ENCODE results near the gene C10orf62. TPM values are rescaled to one million over a fixed set of nuclear protein-coding genes. Genes with fewer than 3 reads are reported as not detected.

C10orf62 gene
- total and polyA plus RNA-seq, 2 of the 8 experiments (the other 6 are each of a cell fraction or from before 2014, with no cell fraction given): 0.05 TPM; not detected in 1

DNA sequence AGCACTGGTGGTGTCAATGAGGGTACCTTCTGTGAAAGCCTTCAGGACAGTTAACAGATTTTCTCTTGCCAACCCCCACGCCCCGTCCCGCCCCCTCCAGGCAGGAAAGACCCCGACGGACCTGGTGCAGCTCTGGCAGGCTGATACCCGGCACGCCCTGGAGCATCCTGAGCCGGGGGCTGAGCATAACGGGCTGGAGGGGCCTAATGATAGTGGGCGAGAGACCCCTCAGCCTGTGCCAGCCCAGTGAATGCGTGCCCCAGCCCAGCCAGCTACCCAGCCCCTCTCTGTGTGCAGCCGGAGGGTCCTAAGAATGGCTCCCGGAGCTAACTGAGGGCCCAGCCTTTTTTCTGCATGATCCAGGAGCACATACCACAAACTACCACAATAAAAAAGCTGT is 6.0 kb upstream of the C10orf62 start:
- H3K79me1 ChIP-seq (ENCODE audit: low read depth, low read length): no peaks in the 10 kb centered on the region
- DNase-seq (ENCODE audit: low read depth in 1 of 2, low spot score in 2 of 2) (no peak), FAIRE-seq (no peak)
- H3K23ac ChIP-seq (ENCODE audit: insufficient read length): no peak overlapping the region
- H2BK5ac ChIP-seq (ENCODE audit: low read depth, low read length): no peak overlapping the region
- no peak overlapping the region for H3K4me3 ChIP-seq (ENCODE audit: extremely low read depth in 1 of 4, insufficient read depth in 2 of 4, low read depth in 3 of 4, low read length in 4 of 4)
- H3K56ac ChIP-seq (replicated peaks; ENCODE audit: insufficient read length, low read depth, low read length): no peak overlapping the region
- ChIA-PET POLR2A (ENCODE audit: partially characterized antibody) (interaction anchor here (0.7 to 2.1 kb wide), 3 partner anchors 8 to 247 kb away, joined by 3 to 6 read pairs (median 3); no protein-coding TSS in a partner anchor), CTCF (ENCODE audit: partially characterized antibody) (interaction anchor here (1.0 to 9.5 kb wide), 5 partner anchors 10 to 48 kb away, joined by 4 to 108 read pairs (median 6); partner anchors contain the start of gene ANKRD2)
- no peak overlapping the region for H2AK5ac ChIP-seq (ENCODE audit: low read depth, low read length)
- no peaks in the 10 kb centered on the region for H3K79me2 ChIP-seq (ENCODE audit: control insufficient read depth in 1 of 2, insufficient read depth in 2 of 2, low read length in 2 of 2)
- WGBS, 2 experiments (ENCODE audit: extremely low coverage in 1 of 2, insufficient coverage in 1 of 2, insufficient read length in 1 of 2, insufficient replicate concordance in 2 of 2, low coverage in 1 of 2, low lambda C conversion rate in 2 of 2, missing lambda C conversion rate in 1 of 2): 91% methylated on average over 13 of the region's 13 CpGs; no CpG with 5 or more reads in 1 of the 2 experiments
- no peak overlapping the region; the same call in 1 of the 2 replicates for H2AFZ ChIP-seq (ENCODE audit: low read length)
- no peak overlapping the region for H2BK20ac ChIP-seq (ENCODE audit: low read length)
- no peak overlapping the region for H2BK15ac ChIP-seq (ENCODE audit: low read length)
- H3K4me1 ChIP-seq (replicated peaks in 1 of 4; ENCODE audit: control insufficient read depth in 3 of 4, insufficient read depth in 4 of 4, low read length in 3 of 4): peaks cover 0 to 6% (median 2%) of the 10 kb centered on the region in 4 experiments; a peak in 2 of 7 replicates
- no peaks in the 10 kb centered on the region for H4K20me1 ChIP-seq (replicated peaks in 1 of 2; ENCODE audit: control insufficient read depth in 1 of 2, insufficient read depth in 2 of 2, low read length in 2 of 2)
- H3K4ac ChIP-seq (replicated peaks; ENCODE audit: insufficient read length, low read depth, low read length): no peak overlapping the region
- H4K5ac ChIP-seq (ENCODE audit: insufficient read length, low read depth, low read length): no peak overlapping the region
- no peak overlapping the region for H3K4me2 ChIP-seq (ENCODE audit: insufficient read depth in 1 of 2, low read depth in 2 of 2, low read length in 2 of 2)
- no peaks in the 10 kb centered on the region for H3K36me3 ChIP-seq (ENCODE audit: control insufficient read depth in 2 of 4, insufficient read depth in 4 of 4, low read length in 3 of 4)
- H4K91ac ChIP-seq (replicated peaks; ENCODE audit: insufficient read length, low read length): no peak overlapping the region
- H3K18ac ChIP-seq (ENCODE audit: extremely low read depth, low read length): no peak overlapping the region
- no peak overlapping the region for H2BK12ac ChIP-seq (ENCODE audit: low read depth, low read length)
- H4K8ac ChIP-seq (ENCODE audit: extremely low read depth, insufficient read depth, low read length): no peak overlapping the region
- no peak overlapping the region for H3K14ac ChIP-seq (ENCODE audit: insufficient read length)
- H2BK120ac ChIP-seq (replicated peaks; ENCODE audit: low read depth, low read length): no peak overlapping the region
- no peak overlapping the region for H3K9ac ChIP-seq (replicated peaks in 1 of 4; ENCODE audit: extremely low read depth in 1 of 4, low read depth in 3 of 4, low read length in 3 of 4)
- H3K9me3 ChIP-seq (ENCODE audit: insufficient read depth in 2 of 2, low read depth in 1 of 2, low read length in 1 of 2): no peaks in the 10 kb centered on the region
- no peaks in the 10 kb centered on the region for H3K27me3 ChIP-seq (replicated peaks in 1 of 4; ENCODE audit: control insufficient read depth in 3 of 4, extremely low read depth in 1 of 4, insufficient read depth in 3 of 4, low read length in 3 of 4)
- no peaks in the 10 kb centered on the region for H3K23me2 ChIP-seq (ENCODE audit: low read depth, low read length)
- no peak overlapping the region for H3K27ac ChIP-seq (ENCODE audit: low read depth, low read length)
- TF ChIP-seq EZH2 (IDR thresholded peaks at IDR 0.05; ENCODE audit: low read depth, low read length, severe bottlenecking) (no peak), SAP30 (IDR thresholded peaks at IDR 0.05; ENCODE audit: insufficient read depth, insufficient replicate concordance, low read length) (no peak), BRCA1 (IDR thresholded peaks at IDR 0.05; ENCODE audit: low read depth, low read length) (no peak), TEAD4 (IDR thresholded peaks at IDR 0.05; ENCODE audit: low read depth, low read length) (no peak), JUN (IDR thresholded peaks at IDR 0.05; ENCODE audit: low read depth, low read length) (no peak), CBX8 (IDR thresholded peaks at IDR 0.05; ENCODE audit: borderline replicate concordance, low read depth, low read length) (no peak), POLR2AphosphoS5 (IDR thresholded peaks at IDR 0.05; ENCODE audit: low read depth, low read length) (no peak), CTBP2 (IDR thresholded peaks at IDR 0.05; ENCODE audit: borderline replicate concordance, insufficient read depth, insufficient read length, low read length) (no peak), GABPA (IDR thresholded peaks at IDR 0.05; ENCODE audit: borderline replicate concordance, insufficient read depth, low read length) (no peak), YY1 (IDR thresholded peaks at IDR 0.05; ENCODE audit: low read depth, low read length) (no peak), SIN3A (conservative IDR thresholded peaks at IDR 0.05 in 1 of 2, IDR thresholded peaks at IDR 0.05 in 1 of 2; ENCODE audit: low read depth in 1 of 2, low read length in 2 of 2) (no peak)
